ENCODE data around the gene DRAXIN.

DNA sequence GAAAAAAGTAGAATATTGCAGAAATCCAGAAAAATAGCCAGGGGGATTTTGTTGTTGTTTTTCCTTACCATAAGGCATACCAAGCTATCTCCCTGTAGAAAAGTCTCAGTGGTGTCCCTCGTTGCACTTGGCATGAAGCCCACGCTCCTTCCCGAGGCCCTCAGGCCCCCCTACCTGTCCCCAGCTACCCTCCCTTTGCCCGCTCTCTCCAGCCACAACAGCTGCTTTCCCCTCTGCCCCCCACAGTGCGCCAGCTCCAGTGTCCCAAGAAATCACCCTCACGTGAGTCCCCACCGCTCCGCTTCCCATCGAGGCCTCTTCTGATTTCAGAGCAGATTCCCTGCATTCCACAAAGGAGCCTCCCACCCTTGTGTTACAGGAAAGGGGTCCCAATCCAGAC is 52.8 kb downstream of the DRAXIN start:
- TF ChIP-seq, protein P1, sequence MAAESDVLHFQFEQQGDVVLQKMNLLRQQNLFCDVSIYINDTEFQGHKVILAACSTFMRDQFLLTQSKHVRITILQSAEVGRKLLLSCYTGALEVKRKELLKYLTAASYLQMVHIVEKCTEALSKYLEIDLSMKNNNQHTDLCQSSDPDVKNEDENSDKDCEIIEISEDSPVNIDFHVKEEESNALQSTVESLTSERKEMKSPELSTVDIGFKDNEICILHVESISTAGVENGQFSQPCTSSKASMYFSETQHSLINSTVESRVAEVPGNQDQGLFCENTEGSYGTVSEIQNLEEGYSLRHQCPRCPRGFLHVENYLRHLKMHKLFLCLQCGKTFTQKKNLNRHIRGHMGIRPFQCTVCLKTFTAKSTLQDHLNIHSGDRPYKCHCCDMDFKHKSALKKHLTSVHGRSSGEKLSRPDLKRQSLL (tag by site-specific recombination; IDR thresholded peaks at IDR 0.05) = no peak
- TF ChIP-seq, protein P2, sequence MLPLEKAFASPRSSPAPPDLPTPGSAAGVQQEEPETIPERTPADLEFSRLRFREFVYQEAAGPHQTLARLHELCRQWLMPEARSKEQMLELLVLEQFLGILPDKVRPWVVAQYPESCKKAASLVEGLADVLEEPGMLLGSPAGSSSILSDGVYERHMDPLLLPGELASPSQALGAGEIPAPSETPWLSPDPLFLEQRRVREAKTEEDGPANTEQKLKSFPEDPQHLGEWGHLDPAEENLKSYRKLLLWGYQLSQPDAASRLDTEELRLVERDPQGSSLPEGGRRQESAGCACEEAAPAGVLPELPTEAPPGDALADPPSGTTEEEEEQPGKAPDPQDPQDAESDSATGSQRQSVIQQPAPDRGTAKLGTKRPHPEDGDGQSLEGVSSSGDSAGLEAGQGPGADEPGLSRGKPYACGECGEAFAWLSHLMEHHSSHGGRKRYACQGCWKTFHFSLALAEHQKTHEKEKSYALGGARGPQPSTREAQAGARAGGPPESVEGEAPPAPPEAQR (tag by site-specific recombination; IDR thresholded peaks at IDR 0.05) = no peak
- TF ChIP-seq, protein P3, sequence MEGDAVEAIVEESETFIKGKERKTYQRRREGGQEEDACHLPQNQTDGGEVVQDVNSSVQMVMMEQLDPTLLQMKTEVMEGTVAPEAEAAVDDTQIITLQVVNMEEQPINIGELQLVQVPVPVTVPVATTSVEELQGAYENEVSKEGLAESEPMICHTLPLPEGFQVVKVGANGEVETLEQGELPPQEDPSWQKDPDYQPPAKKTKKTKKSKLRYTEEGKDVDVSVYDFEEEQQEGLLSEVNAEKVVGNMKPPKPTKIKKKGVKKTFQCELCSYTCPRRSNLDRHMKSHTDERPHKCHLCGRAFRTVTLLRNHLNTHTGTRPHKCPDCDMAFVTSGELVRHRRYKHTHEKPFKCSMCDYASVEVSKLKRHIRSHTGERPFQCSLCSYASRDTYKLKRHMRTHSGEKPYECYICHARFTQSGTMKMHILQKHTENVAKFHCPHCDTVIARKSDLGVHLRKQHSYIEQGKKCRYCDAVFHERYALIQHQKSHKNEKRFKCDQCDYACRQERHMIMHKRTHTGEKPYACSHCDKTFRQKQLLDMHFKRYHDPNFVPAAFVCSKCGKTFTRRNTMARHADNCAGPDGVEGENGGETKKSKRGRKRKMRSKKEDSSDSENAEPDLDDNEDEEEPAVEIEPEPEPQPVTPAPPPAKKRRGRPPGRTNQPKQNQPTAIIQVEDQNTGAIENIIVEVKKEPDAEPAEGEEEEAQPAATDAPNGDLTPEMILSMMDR (tag by site-specific recombination; IDR thresholded peaks at IDR 0.05) = no peak
- TF ChIP-seq ZNF549 (tag by site-specific recombination; IDR thresholded peaks at IDR 0.05) (no peak), KLF16 (tag by site-specific recombination; IDR thresholded peaks at IDR 0.05) (no peak), ZNF221 (tag by site-specific recombination; IDR thresholded peaks at IDR 0.05; ENCODE audit: borderline replicate concordance) (no peak), ZBTB7A (tag by site-specific recombination; IDR thresholded peaks at IDR 0.05; ENCODE audit: low read depth) (no peak)
- TF ChIP-seq, protein P4, sequence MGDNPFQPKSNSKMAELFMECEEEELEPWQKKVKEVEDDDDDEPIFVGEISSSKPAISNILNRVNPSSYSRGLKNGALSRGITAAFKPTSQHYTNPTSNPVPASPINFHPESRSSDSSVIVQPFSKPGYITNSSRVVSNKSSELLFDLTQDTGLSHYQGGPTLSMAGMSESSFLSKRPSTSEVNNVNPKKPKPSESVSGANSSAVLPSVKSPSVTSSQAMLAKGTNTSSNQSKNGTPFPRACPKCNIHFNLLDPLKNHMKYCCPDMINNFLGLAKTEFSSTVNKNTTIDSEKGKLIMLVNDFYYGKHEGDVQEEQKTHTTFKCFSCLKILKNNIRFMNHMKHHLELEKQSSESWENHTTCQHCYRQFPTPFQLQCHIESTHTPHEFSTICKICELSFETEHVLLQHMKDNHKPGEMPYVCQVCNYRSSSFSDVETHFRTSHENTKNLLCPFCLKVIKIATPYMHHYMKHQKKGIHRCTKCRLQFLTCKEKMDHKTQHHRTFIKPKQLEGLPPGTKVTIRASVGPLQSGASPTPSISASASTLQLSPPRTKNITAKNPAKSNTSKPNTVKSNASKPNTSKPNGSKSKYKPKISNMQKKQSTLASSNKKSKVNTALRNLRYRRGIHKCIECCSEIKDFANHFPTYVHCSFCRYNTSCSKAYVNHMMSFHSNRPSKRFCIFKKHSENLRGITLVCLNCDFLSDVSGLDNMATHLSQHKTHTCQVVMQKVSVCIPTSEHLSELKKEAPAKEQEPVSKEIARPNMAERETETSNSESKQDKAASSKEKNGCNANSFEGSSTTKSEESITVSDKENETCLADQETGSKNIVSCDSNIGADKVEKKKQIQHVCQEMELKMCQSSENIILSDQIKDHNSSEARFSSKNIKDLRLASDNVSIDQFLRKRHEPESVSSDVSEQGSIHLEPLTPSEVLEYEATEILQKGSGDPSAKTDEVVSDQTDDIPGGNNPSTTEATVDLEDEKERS (tag by site-specific recombination; IDR thresholded peaks at IDR 0.05) = no peak
- TF ChIP-seq, protein P5, sequence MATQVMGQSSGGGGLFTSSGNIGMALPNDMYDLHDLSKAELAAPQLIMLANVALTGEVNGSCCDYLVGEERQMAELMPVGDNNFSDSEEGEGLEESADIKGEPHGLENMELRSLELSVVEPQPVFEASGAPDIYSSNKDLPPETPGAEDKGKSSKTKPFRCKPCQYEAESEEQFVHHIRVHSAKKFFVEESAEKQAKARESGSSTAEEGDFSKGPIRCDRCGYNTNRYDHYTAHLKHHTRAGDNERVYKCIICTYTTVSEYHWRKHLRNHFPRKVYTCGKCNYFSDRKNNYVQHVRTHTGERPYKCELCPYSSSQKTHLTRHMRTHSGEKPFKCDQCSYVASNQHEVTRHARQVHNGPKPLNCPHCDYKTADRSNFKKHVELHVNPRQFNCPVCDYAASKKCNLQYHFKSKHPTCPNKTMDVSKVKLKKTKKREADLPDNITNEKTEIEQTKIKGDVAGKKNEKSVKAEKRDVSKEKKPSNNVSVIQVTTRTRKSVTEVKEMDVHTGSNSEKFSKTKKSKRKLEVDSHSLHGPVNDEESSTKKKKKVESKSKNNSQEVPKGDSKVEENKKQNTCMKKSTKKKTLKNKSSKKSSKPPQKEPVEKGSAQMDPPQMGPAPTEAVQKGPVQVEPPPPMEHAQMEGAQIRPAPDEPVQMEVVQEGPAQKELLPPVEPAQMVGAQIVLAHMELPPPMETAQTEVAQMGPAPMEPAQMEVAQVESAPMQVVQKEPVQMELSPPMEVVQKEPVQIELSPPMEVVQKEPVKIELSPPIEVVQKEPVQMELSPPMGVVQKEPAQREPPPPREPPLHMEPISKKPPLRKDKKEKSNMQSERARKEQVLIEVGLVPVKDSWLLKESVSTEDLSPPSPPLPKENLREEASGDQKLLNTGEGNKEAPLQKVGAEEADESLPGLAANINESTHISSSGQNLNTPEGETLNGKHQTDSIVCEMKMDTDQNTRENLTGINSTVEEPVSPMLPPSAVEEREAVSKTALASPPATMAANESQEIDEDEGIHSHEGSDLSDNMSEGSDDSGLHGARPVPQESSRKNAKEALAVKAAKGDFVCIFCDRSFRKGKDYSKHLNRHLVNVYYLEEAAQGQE (tag by site-specific recombination; IDR thresholded peaks at IDR 0.05) = no peak

Measured in HEK293 (cell line).